Measurements from ENCODE around the gene C10orf53. TPM values are rescaled to one million over a fixed set of nuclear protein-coding genes. Genes with fewer than 3 reads are reported as not detected.
A peak's percentile ranks its signal among the peaks of the same experiment; 100 is the strongest.

Gene C10orf53
- total RNA-seq, 1 donor: not detected

- Histone ChIP-seq H3K9me3 (ENCODE audit: low read depth, low read length) (no peaks in the 10 kb centered on the region), H3K36me3 (ENCODE audit: insufficient read depth, low read length) (no peaks in the 10 kb centered on the region), H4K20me1 (ENCODE audit: insufficient read depth, low read length) (no peaks in the 10 kb centered on the region), H3K4me3 (ENCODE audit: insufficient read depth, low read length) (no peak overlapping the region), H3K79me2 (ENCODE audit: insufficient read depth, low read length) (no peaks in the 10 kb centered on the region), H3K27me3 (ENCODE audit: insufficient read depth, low read length) (no peaks in the 10 kb centered on the region), H3K4me1 (ENCODE audit: insufficient read depth, low read length) (no peaks in the 10 kb centered on the region), H3K4me2 (ENCODE audit: insufficient read depth, low read length) (no peak overlapping the region), H2AFZ (ENCODE audit: low read length) (no peak overlapping the region), H3K27ac (ENCODE audit: low read depth, low read length) (no peak overlapping the region)
- no peak for TF ChIP-seq CTCF (IDR thresholded peaks at IDR 0.05; ENCODE audit: extremely low read depth, low read depth, low read length)
- peak; percentile 57 for DNase-seq (ENCODE audit: insufficient read length, low spot score, missing footprints)
Measured at GRCh38 chr10:49746626-49747302, 67.3 kb downstream of the C10orf53 start.

Other genes with a start within 250 kb of the C10orf53 start
- gene ERCC6, start 140.5 kb upstream of the C10orf53 start, total RNA-seq: 52.7 and 54.3 TPM in 2 replicates
- gene SLC18A3, start 69.3 kb upstream of the C10orf53 start, total RNA-seq: not detected in 2 replicates
- gene CHAT, start 65.6 kb upstream of the C10orf53 start, total RNA-seq: not detected in 2 replicates
- gene OGDHL, start 82.7 kb downstream of the C10orf53 start, total RNA-seq: under 0.01 and 0.36 TPM in 2 replicates